Right forelimb (tissue), 1 donor: ENCODE data around the gene PON2.
"Not testable (repeated sequence)": the region's sequence is repeated elsewhere in the genome, so short reads cannot be mapped to it uniquely, and the experiment has no call there.

Experiments used
- DNase-seq: peaks from one replicate; pipeline ENCODE4 v3.0.0-alpha.2; 2018

The PON2 gene

GRCh38 chr7:95404316-95404865 is 30.4 kb downstream of the PON2 start:
- no peak for DNase-seq

GRCh38 chr7:95398155-95398940 is 36.5 kb downstream of the PON2 start:
- DNase-seq = no peak

- DNase-seq = no peak
These were observed 37.4 kb downstream of the PON2 start for GRCh38 chr7:95397381-95397780.

GRCh38 chr7:95396136-95397032 is 38.4 kb downstream of the PON2 start, which contains the start of gene PON3:
Gene PON3 (minus strand): TSS chr7:95396375. CDS start chr7:95396350, 25 bp downstream.
- no peak for DNase-seq

GRCh38 chr7:95395755-95396135 is 39.1 kb downstream of the PON2 start:
- no peak for DNase-seq

- no peak for DNase-seq
These were observed 40.5 kb downstream of the PON2 start for GRCh38 chr7:95394370-95394769.

- DNase-seq = no peak
These were observed 43.1 kb downstream of the PON2 start for GRCh38 chr7:95391761-95392160.

- no peak for DNase-seq
These were observed 45.3 kb downstream of the PON2 start for GRCh38 chr7:95389516-95389915.

- DNase-seq = not testable (repeated sequence)
These were observed 55.4 kb downstream of the PON2 start for GRCh38 chr7:95379457-95379856.

- DNase-seq = no peak
These were observed 58.0 kb downstream of the PON2 start for GRCh38 chr7:95376632-95377400.

GRCh38 chr7:95375591-95376257 is 59.1 kb downstream of the PON2 start:
- no peak for DNase-seq

GRCh38 chr7:95373323-95373722 is 61.5 kb downstream of the PON2 start:
- DNase-seq = no peak

GRCh38 chr7:95368235-95368634 is 66.6 kb downstream of the PON2 start:
- no peak for DNase-seq

- no peak for DNase-seq
These were observed 67.2 kb downstream of the PON2 start for GRCh38 chr7:95367606-95368005.

GRCh38 chr7:95365151-95365550 is 69.7 kb downstream of the PON2 start:
- no peak for DNase-seq

GRCh38 chr7:95357623-95358022 is 77.2 kb downstream of the PON2 start:
- no peak for DNase-seq
